HEK293 (cell line): Measurements from ENCODE around the gene OAF.
A peak's percentile ranks its signal among the peaks of the same experiment; 100 is the strongest.

Experiments used
- CTCF ChIA-PET: fragments of 350-600 bp; formaldehyde crosslinking; extraction: SDS; loops from one replicate; lab custom pipeline; 2021; ENCODE audit warnings: antibody characterized with exemption; lab: Yijun Ruan, JAX
- POLR2A ChIA-PET: fragments of 300-600 bp; formaldehyde crosslinking; extraction: SDS; loops from one replicate; lab custom pipeline; 2020; ENCODE audit warnings: antibody characterized with exemption, inconsistent platforms; lab: Yijun Ruan, JAX
- H3K27ac ChIP-seq: fragments of 200-500 bp; sonication (Bioruptor generic); 2 replicates; pipeline ENCODE4 v1.5.1; 2014; ENCODE audit warnings: low read depth, low read length, control low read depth, inconsistent platforms; ENCODE audit errors: extremely low read depth
- H3K36me3 ChIP-seq, 2 experiments: fragments of 200-500 bp in 1 of 2; sonication (Bioruptor generic) in 1 of 2; 1 replicate in 1 of 2; 2 replicates in 1 of 2; pipeline ENCODE4 v1.5.1; 2014 to 2017; ENCODE audit warnings: inconsistent platforms in 2 of 2, low read length in 2 of 2; ENCODE audit not compliant: control insufficient read depth in 2 of 2, insufficient read depth in 1 of 2
- H3K4me1 ChIP-seq: fragments of 200-500 bp; sonication (Bioruptor generic); 2 replicates; pipeline ENCODE4 v1.5.1; 2014; ENCODE audit warnings: mild to moderate bottlenecking, low read length, inconsistent platforms; ENCODE audit not compliant: control insufficient read depth, insufficient read depth
- H3K4me3 ChIP-seq: 2 replicates; pipeline ENCODE4 v1.5.1; 2011; ENCODE audit warnings: low read depth, mild to moderate bottlenecking, control low read depth, low read length, moderate library complexity
- H3K9me3 ChIP-seq: fragments of 200-500 bp; sonication (Bioruptor generic); 2 replicates; pipeline ENCODE4 v1.5.1; 2014; ENCODE audit warnings: low read depth, low read length, inconsistent platforms; ENCODE audit not compliant: control insufficient read depth, insufficient read depth
- GLI2 ChIP-seq: fragments of 450-650 bp; formaldehyde crosslinking; IDR thresholded peaks from 2 replicates; pipeline ENCODE4; 2017; ENCODE audit warnings: missing biosample characterization, missing genetic modification characterization, low read depth, borderline replicate concordance
- PBX3 ChIP-seq: sonication (generic); formaldehyde crosslinking; IDR thresholded peaks from 2 replicates; pipeline ENCODE4 v1.8.1; 2022; ENCODE audit warnings: mild to moderate bottlenecking, moderate library complexity, missing genetic modification reagents
- REST ChIP-seq: fragments of 450-650 bp; formaldehyde crosslinking; IDR thresholded peaks from 2 replicates; pipeline ENCODE4 v1.5.1; 2016; ENCODE audit warnings: missing biosample characterization, missing genetic modification characterization
- ZNF133 ChIP-seq: fragments of 450-650 bp; formaldehyde crosslinking; IDR thresholded peaks from 2 replicates; pipeline ENCODE4 v1.5.1; 2016; ENCODE audit warnings: missing biosample characterization, missing genetic modification characterization
- ZNF146 ChIP-seq: fragments of 450-650 bp; formaldehyde crosslinking; IDR thresholded peaks from 2 replicates; pipeline ENCODE4 v1.5.1; 2016; ENCODE audit warnings: missing biosample characterization, missing genetic modification characterization
- ZNF148 ChIP-seq: fragments of 450-650 bp; formaldehyde crosslinking; IDR thresholded peaks from 2 replicates; pipeline ENCODE4 v1.5.0; 2017; ENCODE audit warnings: missing biosample characterization, missing genetic modification characterization, borderline replicate concordance
- ZNF530 ChIP-seq: fragments of 450-650 bp; formaldehyde crosslinking; IDR thresholded peaks from 2 replicates; pipeline ENCODE4 v1.5.1; 2016; ENCODE audit warnings: low read depth, missing biosample characterization, missing genetic modification characterization
- ZNF548 ChIP-seq: fragments of 450-650 bp; formaldehyde crosslinking; IDR thresholded peaks from 2 replicates; pipeline ENCODE4 v1.5.1; 2016; ENCODE audit warnings: missing biosample characterization, missing genetic modification characterization
- ZNF555 ChIP-seq: fragments of 450-650 bp; formaldehyde crosslinking; conservative IDR thresholded peaks from 2 replicates; pipeline ENCODE4 v1.5.1; 2017; ENCODE audit warnings: missing biosample characterization, mild to moderate bottlenecking, missing genetic modification characterization, inconsistent platforms
- ZNF561 ChIP-seq: fragments of 450-650 bp; IDR thresholded peaks from 2 replicates; pipeline ENCODE4 v1.5.1; 2018; ENCODE audit warnings: missing biosample characterization, missing genetic modification characterization, borderline replicate concordance
- ZNF585B ChIP-seq: fragments of 450-650 bp; formaldehyde crosslinking; IDR thresholded peaks from 2 replicates; pipeline ENCODE4 v1.5.1; 2016; ENCODE audit warnings: missing biosample characterization, missing genetic modification characterization
- TF ChIP-seq, protein P1 (sequence below): fragments of 450-650 bp; formaldehyde crosslinking; IDR thresholded peaks from 2 replicates; pipeline ENCODE4 v1.5.1; 2016; ENCODE audit warnings: missing biosample characterization, missing genetic modification characterization
- TF ChIP-seq, protein P2 (sequence below): fragments of 450-650 bp; formaldehyde crosslinking; IDR thresholded peaks from 2 replicates; pipeline ENCODE4 v1.5.1; 2016; ENCODE audit warnings: missing biosample characterization, missing genetic modification characterization
- TF ChIP-seq, protein P3 (sequence below): fragments of 450-650 bp; formaldehyde crosslinking; IDR thresholded peaks from 2 replicates; pipeline ENCODE4 v1.5.1; 2016; ENCODE audit warnings: missing biosample characterization, missing genetic modification characterization
- TF ChIP-seq, protein P4 (sequence below): fragments of 450-650 bp; formaldehyde crosslinking; IDR thresholded peaks from 2 replicates; pipeline ENCODE4 v1.5.1; 2016; ENCODE audit warnings: missing biosample characterization, missing genetic modification characterization

Gene OAF

DNA sequence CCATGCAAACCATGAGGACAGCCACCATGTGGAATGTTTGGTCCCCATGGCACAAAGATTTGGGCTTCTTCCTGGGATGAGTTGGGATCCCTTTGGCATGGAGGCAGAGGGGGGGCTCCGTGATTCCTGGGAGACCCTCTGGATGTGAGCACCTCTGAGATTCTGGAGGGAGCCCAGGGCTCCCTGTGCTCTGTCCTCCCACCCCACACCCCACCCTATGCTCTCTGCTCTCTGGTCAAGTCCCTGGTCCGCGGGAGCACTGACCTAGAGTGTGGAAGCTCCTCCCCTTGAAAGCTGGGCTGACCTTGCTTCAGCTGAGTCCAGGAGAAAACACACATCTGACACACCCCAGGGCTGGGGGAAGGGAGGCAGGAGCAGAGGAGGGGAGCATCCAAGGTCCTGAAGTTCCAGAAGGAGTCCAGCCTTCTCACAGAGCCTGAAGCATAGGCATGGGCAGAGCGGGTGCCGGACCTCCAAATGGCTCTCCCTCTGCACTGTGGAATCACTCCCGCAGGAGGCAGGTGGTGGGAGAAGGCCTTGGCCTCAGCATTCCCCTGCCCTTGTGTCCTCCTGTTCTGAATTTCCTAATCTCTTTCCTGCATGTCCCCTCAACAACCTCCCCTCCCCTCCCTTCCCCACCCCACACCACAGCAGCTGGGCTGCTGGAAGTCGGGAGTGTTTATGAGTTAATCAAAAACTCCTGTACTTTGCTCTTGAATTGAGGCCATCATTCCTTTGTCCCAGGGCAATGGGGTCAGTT is 25.7 kb upstream of the OAF start:
- 0 out of 2 replicates have a peak, but pooled peaks have one; percentile 9 for TF ChIP-seq ZNF585B (tag by site-specific recombination)
- no peak for TF ChIP-seq ZNF146 (tag by site-specific recombination)
- 0 out of 2 replicates have a peak, but pooled peaks have one; percentile 44 for TF ChIP-seq REST
- H3K36me3 ChIP-seq: no peaks in the 10 kb centered on the region
- POLR2A ChIA-PET: no interaction called here
- H3K4me1 ChIP-seq: no peaks in the 10 kb centered on the region
- H3K9me3 ChIP-seq: no peaks in the 10 kb centered on the region
- CTCF ChIA-PET: interaction anchor here (0.7 to 1.2 kb wide), 3 partner anchors 14 to 740 kb away, joined by 3 to 4 read pairs (median 3); no protein-coding TSS in a partner anchor
- no peak overlapping the region for H3K4me3 ChIP-seq
- H3K27ac ChIP-seq: no peak overlapping the region

- ChIA-PET POLR2A (no interaction called here), CTCF (interaction anchor here (1.2 kb wide), 1 partner anchor 14 kb away, joined by 3 read pairs; no protein-coding TSS in a partner anchor)
- Histone ChIP-seq H3K27ac (no peak overlapping the region), H3K36me3 (no peaks in the 10 kb centered on the region), H3K9me3 (no peaks in the 10 kb centered on the region), H3K4me3 (no peak overlapping the region), H3K4me1 (no peaks in the 10 kb centered on the region)
- TF ChIP-seq, protein P1, sequence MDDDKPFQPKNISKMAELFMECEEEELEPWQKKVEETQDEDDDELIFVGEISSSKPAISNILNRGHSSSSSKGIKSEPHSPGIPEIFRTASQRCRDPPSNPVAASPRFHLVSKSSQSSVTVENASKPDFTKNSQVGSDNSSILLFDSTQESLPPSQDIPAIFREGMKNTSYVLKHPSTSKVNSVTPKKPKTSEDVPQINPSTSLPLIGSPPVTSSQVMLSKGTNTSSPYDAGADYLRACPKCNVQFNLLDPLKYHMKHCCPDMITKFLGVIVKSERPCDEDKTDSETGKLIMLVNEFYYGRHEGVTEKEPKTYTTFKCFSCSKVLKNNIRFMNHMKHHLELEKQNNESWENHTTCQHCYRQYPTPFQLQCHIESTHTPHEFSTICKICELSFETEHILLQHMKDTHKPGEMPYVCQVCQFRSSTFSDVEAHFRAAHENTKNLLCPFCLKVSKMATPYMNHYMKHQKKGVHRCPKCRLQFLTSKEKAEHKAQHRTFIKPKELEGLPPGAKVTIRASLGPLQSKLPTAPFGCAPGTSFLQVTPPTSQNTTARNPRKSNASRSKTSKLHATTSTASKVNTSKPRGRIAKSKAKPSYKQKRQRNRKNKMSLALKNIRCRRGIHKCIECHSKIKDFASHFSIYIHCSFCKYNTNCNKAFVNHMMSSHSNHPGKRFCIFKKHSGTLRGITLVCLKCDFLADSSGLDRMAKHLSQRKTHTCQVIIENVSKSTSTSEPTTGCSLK: no peak
- TF ChIP-seq ZNF148 (no peak), GLI2 (tag by site-specific recombination) (no peak), ZNF548 (tag by site-specific recombination) (no peak), ZNF530 (no peak), ZNF555 (no peak), ZNF146 (tag by site-specific recombination) (no peak), ZNF561 (tag by site-specific recombination) (no peak), ZNF133 (tag by site-specific recombination) (no peak), PBX3 (CRISPR knock-in tag) (no peak)
- TF ChIP-seq, protein P2, sequence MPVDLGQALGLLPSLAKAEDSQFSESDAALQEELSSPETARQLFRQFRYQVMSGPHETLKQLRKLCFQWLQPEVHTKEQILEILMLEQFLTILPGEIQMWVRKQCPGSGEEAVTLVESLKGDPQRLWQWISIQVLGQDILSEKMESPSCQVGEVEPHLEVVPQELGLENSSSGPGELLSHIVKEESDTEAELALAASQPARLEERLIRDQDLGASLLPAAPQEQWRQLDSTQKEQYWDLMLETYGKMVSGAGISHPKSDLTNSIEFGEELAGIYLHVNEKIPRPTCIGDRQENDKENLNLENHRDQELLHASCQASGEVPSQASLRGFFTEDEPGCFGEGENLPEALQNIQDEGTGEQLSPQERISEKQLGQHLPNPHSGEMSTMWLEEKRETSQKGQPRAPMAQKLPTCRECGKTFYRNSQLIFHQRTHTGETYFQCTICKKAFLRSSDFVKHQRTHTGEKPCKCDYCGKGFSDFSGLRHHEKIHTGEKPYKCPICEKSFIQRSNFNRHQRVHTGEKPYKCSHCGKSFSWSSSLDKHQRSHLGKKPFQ (tag by site-specific recombination): no peak
- TF ChIP-seq, protein P3, sequence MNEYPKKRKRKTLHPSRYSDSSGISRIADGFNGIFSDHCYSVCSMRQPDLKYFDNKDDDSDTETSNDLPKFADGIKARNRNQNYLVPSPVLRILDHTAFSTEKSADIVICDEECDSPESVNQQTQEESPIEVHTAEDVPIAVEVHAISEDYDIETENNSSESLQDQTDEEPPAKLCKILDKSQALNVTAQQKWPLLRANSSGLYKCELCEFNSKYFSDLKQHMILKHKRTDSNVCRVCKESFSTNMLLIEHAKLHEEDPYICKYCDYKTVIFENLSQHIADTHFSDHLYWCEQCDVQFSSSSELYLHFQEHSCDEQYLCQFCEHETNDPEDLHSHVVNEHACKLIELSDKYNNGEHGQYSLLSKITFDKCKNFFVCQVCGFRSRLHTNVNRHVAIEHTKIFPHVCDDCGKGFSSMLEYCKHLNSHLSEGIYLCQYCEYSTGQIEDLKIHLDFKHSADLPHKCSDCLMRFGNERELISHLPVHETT (tag by site-specific recombination): no peak
- TF ChIP-seq, protein P4, sequence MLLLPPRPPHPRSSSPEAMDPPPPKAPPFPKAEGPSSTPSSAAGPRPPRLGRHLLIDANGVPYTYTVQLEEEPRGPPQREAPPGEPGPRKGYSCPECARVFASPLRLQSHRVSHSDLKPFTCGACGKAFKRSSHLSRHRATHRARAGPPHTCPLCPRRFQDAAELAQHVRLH (tag by site-specific recombination): no peak
Measured at GRCh38 chr11:120185706-120186455, 25.0 kb upstream of the OAF start.
